ENCODE results near the gene ZEB1.

ZEB1 gene

DNA sequence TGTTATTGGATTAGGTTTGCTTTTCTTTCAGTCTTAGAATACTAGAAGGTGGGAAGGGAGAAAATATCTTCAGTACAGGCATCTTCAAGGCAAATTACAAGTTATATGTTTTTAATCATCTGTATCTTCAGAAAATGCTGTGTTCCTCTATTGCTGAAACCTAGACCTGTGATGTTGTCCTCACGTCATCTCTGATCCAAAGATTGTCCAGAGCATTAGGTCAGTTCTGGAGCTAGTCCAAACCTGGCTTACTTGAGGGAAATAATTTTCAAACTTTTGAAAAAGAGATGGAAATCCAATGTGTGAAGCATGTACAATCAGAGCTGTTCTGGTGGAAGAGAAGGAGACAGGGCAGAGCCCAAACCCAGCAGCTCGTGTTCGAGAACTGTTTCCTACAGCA is 217.3 kb downstream of the ZEB1 start:
- CTCF ChIA-PET: interaction anchor here (0.5 to 1.1 kb wide), 3 partner anchors 12 to 771 kb away, joined by 3 to 4 read pairs (median 3); no protein-coding TSS in a partner anchor
- POLR2A ChIA-PET: interaction anchor here (0.6 kb wide), 1 partner anchor 47 kb away, joined by 3 read pairs; no protein-coding TSS in a partner anchor
- Histone ChIP-seq H3K4me1 (ENCODE audit: control insufficient read depth, insufficient read depth, low read length) (no peaks in the 10 kb centered on the region), H3K4me3 (ENCODE audit: low read depth, low read length) (no peak overlapping the region), H3K36me3 (ENCODE audit: control insufficient read depth in 2 of 2, insufficient read depth in 1 of 2, low read length in 2 of 2) (no peaks in the 10 kb centered on the region), H3K9me3 (ENCODE audit: control insufficient read depth, insufficient read depth, low read depth, low read length) (no peaks in the 10 kb centered on the region), H3K27ac (ENCODE audit: extremely low read depth, low read depth, low read length) (no peak overlapping the region)
- TF ChIP-seq ZBTB48 (tag by site-specific recombination; IDR thresholded peaks at IDR 0.05) (no peak), ZNF785 (tag by site-specific recombination; IDR thresholded peaks at IDR 0.05) (no peak), ZNF561 (tag by site-specific recombination; IDR thresholded peaks at IDR 0.05; ENCODE audit: borderline replicate concordance) (no peak), ZNF239 (tag by site-specific recombination; IDR thresholded peaks at IDR 0.05) (no peak), ZNF366 (tag by site-specific recombination; conservative IDR thresholded peaks at IDR 0.05) (no peak), GLIS2 (tag by site-specific recombination; IDR thresholded peaks at IDR 0.05) (no peak), GFI1B (tag by site-specific recombination; IDR thresholded peaks at IDR 0.05) (no peak), ZNF274 (IDR thresholded peaks at IDR 0.05; ENCODE audit: low read length) (no peak), ZNF274 (tag by site-specific recombination; IDR thresholded peaks at IDR 0.05; ENCODE audit: borderline replicate concordance) (no peak), ZNF146 (tag by site-specific recombination; IDR thresholded peaks at IDR 0.05) (no peak), ZBTB7A (tag by site-specific recombination; IDR thresholded peaks at IDR 0.05; ENCODE audit: low read depth) (no peak), ZNF677 (tag by site-specific recombination; IDR thresholded peaks at IDR 0.05) (no peak), KLF7 (tag by site-specific recombination; IDR thresholded peaks at IDR 0.05; ENCODE audit: borderline replicate concordance) (no peak), ZNF776 (tag by site-specific recombination; IDR thresholded peaks at IDR 0.05; ENCODE audit: borderline replicate concordance) (no peak), ZNF660 (tag by site-specific recombination; IDR thresholded peaks at IDR 0.05) (no peak), ZNF555 (tag by site-specific recombination; conservative IDR thresholded peaks at IDR 0.05) (no peak)
- TF ChIP-seq, protein P1, sequence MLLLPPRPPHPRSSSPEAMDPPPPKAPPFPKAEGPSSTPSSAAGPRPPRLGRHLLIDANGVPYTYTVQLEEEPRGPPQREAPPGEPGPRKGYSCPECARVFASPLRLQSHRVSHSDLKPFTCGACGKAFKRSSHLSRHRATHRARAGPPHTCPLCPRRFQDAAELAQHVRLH (tag by site-specific recombination; IDR thresholded peaks at IDR 0.05): no peak
- TF ChIP-seq, protein P2, sequence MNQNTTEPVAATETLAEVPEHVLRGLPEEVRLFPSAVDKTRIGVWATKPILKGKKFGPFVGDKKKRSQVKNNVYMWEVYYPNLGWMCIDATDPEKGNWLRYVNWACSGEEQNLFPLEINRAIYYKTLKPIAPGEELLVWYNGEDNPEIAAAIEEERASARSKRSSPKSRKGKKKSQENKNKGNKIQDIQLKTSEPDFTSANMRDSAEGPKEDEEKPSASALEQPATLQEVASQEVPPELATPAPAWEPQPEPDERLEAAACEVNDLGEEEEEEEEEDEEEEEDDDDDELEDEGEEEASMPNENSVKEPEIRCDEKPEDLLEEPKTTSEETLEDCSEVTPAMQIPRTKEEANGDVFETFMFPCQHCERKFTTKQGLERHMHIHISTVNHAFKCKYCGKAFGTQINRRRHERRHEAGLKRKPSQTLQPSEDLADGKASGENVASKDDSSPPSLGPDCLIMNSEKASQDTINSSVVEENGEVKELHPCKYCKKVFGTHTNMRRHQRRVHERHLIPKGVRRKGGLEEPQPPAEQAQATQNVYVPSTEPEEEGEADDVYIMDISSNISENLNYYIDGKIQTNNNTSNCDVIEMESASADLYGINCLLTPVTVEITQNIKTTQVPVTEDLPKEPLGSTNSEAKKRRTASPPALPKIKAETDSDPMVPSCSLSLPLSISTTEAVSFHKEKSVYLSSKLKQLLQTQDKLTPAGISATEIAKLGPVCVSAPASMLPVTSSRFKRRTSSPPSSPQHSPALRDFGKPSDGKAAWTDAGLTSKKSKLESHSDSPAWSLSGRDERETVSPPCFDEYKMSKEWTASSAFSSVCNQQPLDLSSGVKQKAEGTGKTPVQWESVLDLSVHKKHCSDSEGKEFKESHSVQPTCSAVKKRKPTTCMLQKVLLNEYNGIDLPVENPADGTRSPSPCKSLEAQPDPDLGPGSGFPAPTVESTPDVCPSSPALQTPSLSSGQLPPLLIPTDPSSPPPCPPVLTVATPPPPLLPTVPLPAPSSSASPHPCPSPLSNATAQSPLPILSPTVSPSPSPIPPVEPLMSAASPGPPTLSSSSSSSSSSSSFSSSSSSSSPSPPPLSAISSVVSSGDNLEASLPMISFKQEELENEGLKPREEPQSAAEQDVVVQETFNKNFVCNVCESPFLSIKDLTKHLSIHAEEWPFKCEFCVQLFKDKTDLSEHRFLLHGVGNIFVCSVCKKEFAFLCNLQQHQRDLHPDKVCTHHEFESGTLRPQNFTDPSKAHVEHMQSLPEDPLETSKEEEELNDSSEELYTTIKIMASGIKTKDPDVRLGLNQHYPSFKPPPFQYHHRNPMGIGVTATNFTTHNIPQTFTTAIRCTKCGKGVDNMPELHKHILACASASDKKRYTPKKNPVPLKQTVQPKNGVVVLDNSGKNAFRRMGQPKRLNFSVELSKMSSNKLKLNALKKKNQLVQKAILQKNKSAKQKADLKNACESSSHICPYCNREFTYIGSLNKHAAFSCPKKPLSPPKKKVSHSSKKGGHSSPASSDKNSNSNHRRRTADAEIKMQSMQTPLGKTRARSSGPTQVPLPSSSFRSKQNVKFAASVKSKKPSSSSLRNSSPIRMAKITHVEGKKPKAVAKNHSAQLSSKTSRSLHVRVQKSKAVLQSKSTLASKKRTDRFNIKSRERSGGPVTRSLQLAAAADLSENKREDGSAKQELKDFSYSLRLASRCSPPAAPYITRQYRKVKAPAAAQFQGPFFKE (tag by site-specific recombination; IDR thresholded peaks at IDR 0.05; ENCODE audit: borderline replicate concordance): no peak

DNA sequence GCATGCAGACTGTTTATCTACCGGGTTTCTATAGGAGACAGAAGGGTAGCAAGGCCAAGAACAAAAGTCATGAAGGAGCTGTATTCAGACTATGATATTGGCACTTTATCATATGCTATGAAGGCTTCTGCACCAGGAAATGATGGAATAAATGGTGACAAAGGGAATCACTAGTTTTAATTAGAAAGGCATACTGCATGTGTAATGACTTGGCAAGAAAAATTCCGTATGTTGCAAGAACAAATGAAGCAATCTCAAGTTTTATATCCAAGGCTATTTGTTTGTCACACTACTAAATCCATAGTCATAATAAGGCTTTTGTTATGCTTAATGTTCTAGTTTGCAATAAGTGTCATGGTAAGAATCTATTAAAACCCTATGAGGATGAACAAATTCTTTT is 230.9 kb downstream of the ZEB1 start:
- no peaks in the 10 kb centered on the region for H3K36me3 ChIP-seq (ENCODE audit: control insufficient read depth in 2 of 2, insufficient read depth in 1 of 2, low read length in 2 of 2)
- ChIA-PET POLR2A (no interaction called here), CTCF (interaction anchor here (0.7 kb wide), 1 partner anchor 16 kb away, joined by 3 read pairs; no protein-coding TSS in a partner anchor)
- H3K9me3 ChIP-seq (ENCODE audit: control insufficient read depth, insufficient read depth, low read depth, low read length): no peaks in the 10 kb centered on the region
- H3K4me3 ChIP-seq (ENCODE audit: low read depth, low read length): no peak overlapping the region
- H3K27ac ChIP-seq (ENCODE audit: extremely low read depth, low read depth, low read length): no peak overlapping the region
- H3K4me1 ChIP-seq (ENCODE audit: control insufficient read depth, insufficient read depth, low read length): no peaks in the 10 kb centered on the region
- TF ChIP-seq ZNF785 (tag by site-specific recombination; IDR thresholded peaks at IDR 0.05) (no peak), ZSCAN23 (tag by site-specific recombination; IDR thresholded peaks at IDR 0.05) (no peak), ZNF555 (tag by site-specific recombination; conservative IDR thresholded peaks at IDR 0.05) (no peak), YY2 (tag by site-specific recombination; IDR thresholded peaks at IDR 0.05) (no peak), ZNF146 (tag by site-specific recombination; IDR thresholded peaks at IDR 0.05) (no peak), RBAK (tag by site-specific recombination; IDR thresholded peaks at IDR 0.05) (no peak), ZNF366 (tag by site-specific recombination; conservative IDR thresholded peaks at IDR 0.05) (no peak), ZNF169 (tag by site-specific recombination; IDR thresholded peaks at IDR 0.05) (no peak), SP3 (tag by site-specific recombination; IDR thresholded peaks at IDR 0.05) (no peak), ZNF558 (tag by site-specific recombination; IDR thresholded peaks at IDR 0.05) (no peak), ZNF521 (tag by site-specific recombination; IDR thresholded peaks at IDR 0.05) (no peak), ZNF623 (tag by site-specific recombination; IDR thresholded peaks at IDR 0.05) (no peak)
- TF ChIP-seq, protein P3, sequence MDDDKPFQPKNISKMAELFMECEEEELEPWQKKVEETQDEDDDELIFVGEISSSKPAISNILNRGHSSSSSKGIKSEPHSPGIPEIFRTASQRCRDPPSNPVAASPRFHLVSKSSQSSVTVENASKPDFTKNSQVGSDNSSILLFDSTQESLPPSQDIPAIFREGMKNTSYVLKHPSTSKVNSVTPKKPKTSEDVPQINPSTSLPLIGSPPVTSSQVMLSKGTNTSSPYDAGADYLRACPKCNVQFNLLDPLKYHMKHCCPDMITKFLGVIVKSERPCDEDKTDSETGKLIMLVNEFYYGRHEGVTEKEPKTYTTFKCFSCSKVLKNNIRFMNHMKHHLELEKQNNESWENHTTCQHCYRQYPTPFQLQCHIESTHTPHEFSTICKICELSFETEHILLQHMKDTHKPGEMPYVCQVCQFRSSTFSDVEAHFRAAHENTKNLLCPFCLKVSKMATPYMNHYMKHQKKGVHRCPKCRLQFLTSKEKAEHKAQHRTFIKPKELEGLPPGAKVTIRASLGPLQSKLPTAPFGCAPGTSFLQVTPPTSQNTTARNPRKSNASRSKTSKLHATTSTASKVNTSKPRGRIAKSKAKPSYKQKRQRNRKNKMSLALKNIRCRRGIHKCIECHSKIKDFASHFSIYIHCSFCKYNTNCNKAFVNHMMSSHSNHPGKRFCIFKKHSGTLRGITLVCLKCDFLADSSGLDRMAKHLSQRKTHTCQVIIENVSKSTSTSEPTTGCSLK (tag by site-specific recombination; IDR thresholded peaks at IDR 0.05): no peak

All from HEK293 (cell line).